Sigmoid colon (tissue), 7 donors: ENCODE results near the gene PEX11B. TPM values are rescaled to one million over a fixed set of nuclear protein-coding genes. Genes with fewer than 3 reads are reported as not detected.

Source experiments
- DNase-seq: peaks from one replicate; pipeline ENCODE4 v3.0.0-alpha.2; 2019
- H3K27ac ChIP-seq, 4 donors: fragments of 200-600 bp; sonication (generic); one replicate each; pipeline ENCODE4 v1.5.1; 2016 to 2019; ENCODE audit warnings: mild to moderate bottlenecking in 1 of 4
- H3K27me3 ChIP-seq, 3 donors: fragments of 200-600 bp; sonication (generic); one replicate each; pipeline ENCODE4 v1.5.1; 2019; ENCODE audit warnings: mild to moderate bottlenecking in 1 of 3
- H3K36me3 ChIP-seq, 4 donors: fragments of 200-600 bp; sonication (generic); one replicate each; pipeline ENCODE4 v1.5.1; 2016 to 2019
- H3K4me1 ChIP-seq, 4 donors: fragments of 200-600 bp; sonication (generic); one replicate each; pipeline ENCODE4 v1.5.1; 2017 to 2019
- H3K4me3 ChIP-seq, 4 donors: fragments of 200-600 bp; sonication (generic); one replicate each; pipeline ENCODE4 v1.5.1; 2017 to 2019; ENCODE audit warnings: mild to moderate bottlenecking in 2 of 4, moderate library complexity in 1 of 4
- H3K9me3 ChIP-seq, 4 donors: fragments of 200-600 bp in 3 of 4; sonication (generic) in 3 of 4; one replicate each; pipeline versions ENCODE4 v1.5.1 to v1.6.1; 2013 to 2019
- CTCF ChIP-seq, 4 experiments: fragments of 450-650 bp in 3 of 4; fragments of 200-600 bp in 1 of 4; IDR thresholded peaks; one replicate each; pipeline ENCODE4 v1.5.1; 2016 to 2019; ENCODE audit warnings: antibody characterized with exemption in 4 of 4, mild to moderate bottlenecking in 3 of 4, moderate library complexity in 2 of 4
- EP300 ChIP-seq, 4 donors: sonication (generic); formaldehyde crosslinking; IDR thresholded peaks; one replicate each; pipeline ENCODE4 v1.6.1; 2017; ENCODE audit warnings: antibody characterized with exemption in 4 of 4
- POLR2A ChIP-seq, 2 donors: fragments of 450-650 bp; IDR thresholded peaks; one replicate each; pipeline ENCODE4 v1.6.1; 2016; ENCODE audit warnings: antibody characterized with exemption in 2 of 2, mild to moderate bottlenecking in 2 of 2, moderate library complexity in 2 of 2
- POLR2AphosphoS5 ChIP-seq, 4 donors: sonication (generic); formaldehyde crosslinking; IDR thresholded peaks; one replicate each; pipeline ENCODE4 v1.6.1; 2017; ENCODE audit warnings: antibody characterized with exemption in 4 of 4
- WGBS, 2 donors: extraction: QIAGEN DNeasy Blood & Tissue Kit; methylation state at CpG; one replicate each; pipeline ENCODE4 v1.1.7; 2013; 5-methylcytosine and 5-hydroxymethylcytosine counted together
- intact Hi-C: fragments of 100-400 bp; cut with DNase I; formaldehyde crosslinking; loops from one replicate; pipeline ENCODE4 v1.15.1; 2023
- polyA plus RNA-seq, 3 donors: library from polyadenylated mRNA; stranded (reverse); fragments of 200-250 nt; gene quantifications; one replicate each; pipeline ENCODE4 v1.2.3, GENCODE V29; 2013
- total RNA-seq, 4 donors: library from RNA; depleted of rRNA; stranded (reverse); fragments of >200 nt; gene quantifications; one replicate each; pipeline ENCODE4 v1.1.0, GENCODE V29; 2016
- donor health status: healthy with polysubstance abuse.
- donor health status: Bipolar disorder and iron deficiency.
- donor health status: healthy.

PEX11B gene
- total and polyA plus RNA-seq, 7 donors, result 20.2 to 41.8 (median 22.5) TPM

- H3K9me3 ChIP-seq, result no peaks in the 10 kb centered on the region
- H3K4me1 ChIP-seq, result peaks cover 0 to 85% (median 70%) of the 10 kb centered on the region in 4 donors
- no peak for DNase-seq
- WGBS, 2 donors, result 41 to 81% methylated on average over 6 of the region's 6 CpGs
- no peak for TF ChIP-seq POLR2AphosphoS5 (IDR thresholded peaks at IDR 0.05)
- no peak for TF ChIP-seq CTCF (IDR thresholded peaks at IDR 0.05)
- TF ChIP-seq EP300 (IDR thresholded peaks at IDR 0.05), result no peak
- no peak for TF ChIP-seq POLR2A (IDR thresholded peaks at IDR 0.05)
- peak overlapping the region in 2 of 4 donors; percentile 39 to 95 for H3K27ac ChIP-seq
- peaks cover 0 to 10% (median 0%) of the 10 kb centered on the region in 4 donors for H3K36me3 ChIP-seq
- no peaks in the 10 kb centered on the region for H3K27me3 ChIP-seq
- no peak overlapping the region for H3K4me3 ChIP-seq
- intact Hi-C loops, result no loop called here
These were observed 35.3 kb upstream of the PEX11B start for GRCh38 chr1:145953861-145954260.

- no peak overlapping the region for H3K4me3 ChIP-seq
- TF ChIP-seq CTCF (IDR thresholded peaks at IDR 0.05) (no peak), POLR2A (IDR thresholded peaks at IDR 0.05) (no peak), POLR2AphosphoS5 (IDR thresholded peaks at IDR 0.05) (no peak), EP300 (IDR thresholded peaks at IDR 0.05) (no peak)
- intact Hi-C loops, result no loop called here
- WGBS, 2 donors, result 98 to 99% methylated on average over 3 of the region's 3 CpGs
- no peak for DNase-seq
- H3K4me1 ChIP-seq, result peaks cover 0 to 84% (median 67%) of the 10 kb centered on the region in 4 donors
- H3K9me3 ChIP-seq, result no peaks in the 10 kb centered on the region
- H3K27ac ChIP-seq, result peak overlapping the region in 1 of 4 donors; percentile 39
- H3K27me3 ChIP-seq, result no peaks in the 10 kb centered on the region
- peaks cover 0 to 10% (median 0%) of the 10 kb centered on the region in 4 donors for H3K36me3 ChIP-seq
These were observed 34.4 kb upstream of the PEX11B start for GRCh38 chr1:145952903-145953302.

- WGBS, 2 donors, result 95% methylated on average over 1 of the region's 1 CpG
- Histone ChIP-seq H3K36me3 (peaks cover 0 to 20% (median 3%) of the 10 kb centered on the region in 4 donors), H3K4me1 (peaks cover 0 to 87% (median 68%) of the 10 kb centered on the region in 4 donors), H3K27ac (no peak overlapping the region), H3K27me3 (no peaks in the 10 kb centered on the region), H3K9me3 (no peaks in the 10 kb centered on the region), H3K4me3 (no peak overlapping the region)
- intact Hi-C loops, result loop anchor here (2.0 kb wide), 1 partner anchor 17 kb away; no protein-coding TSS in a partner anchor
- TF ChIP-seq EP300 (IDR thresholded peaks at IDR 0.05) (no peak), POLR2A (IDR thresholded peaks at IDR 0.05) (no peak), POLR2AphosphoS5 (IDR thresholded peaks at IDR 0.05) (no peak), CTCF (IDR thresholded peaks at IDR 0.05) (no peak)
- DNase-seq, result no peak
These were observed 33.0 kb upstream of the PEX11B start for GRCh38 chr1:145951526-145951925.

- intact Hi-C loops, result no loop called here
- 93 to 96% methylated on average over 4 of the region's 4 CpGs for WGBS, 2 donors
These were observed 30.7 kb upstream of the PEX11B start for GRCh38 chr1:145949219-145949618.

More at GRCh38 chr1:145949219-145949618, 30.7 kb upstream of the PEX11B start:
- peaks cover 0 to 64% (median 46%) of the 10 kb centered on the region in 4 donors for H3K4me1 ChIP-seq
- TF ChIP-seq POLR2AphosphoS5 (IDR thresholded peaks at IDR 0.05) (peak in 1 of 4 donors; percentile 31), CTCF (IDR thresholded peaks at IDR 0.05) (no peak), EP300 (IDR thresholded peaks at IDR 0.05) (peak in 2 of 4 donors; percentile 48 to 91), POLR2A (IDR thresholded peaks at IDR 0.05) (no peak)
- no peaks in the 10 kb centered on the region for H3K27me3 ChIP-seq
- no peak for DNase-seq
- peaks cover 0 to 29% (median 5%) of the 10 kb centered on the region in 4 donors for H3K36me3 ChIP-seq
- H3K27ac ChIP-seq, result peak overlapping the region in 2 of 4 donors; percentile 28 to 33
- H3K4me3 ChIP-seq, result no peak overlapping the region
- H3K9me3 ChIP-seq, result no peaks in the 10 kb centered on the region
